Sigmoid colon (tissue), 7 donors: ENCODE results near the gene KIAA1614. TPM values are rescaled to one million over a fixed set of nuclear protein-coding genes. Genes with fewer than 3 reads are reported as not detected.
"Not testable (repeated sequence)": the region's sequence is repeated elsewhere in the genome, so short reads cannot be mapped to it uniquely, and the experiment has no call there.

ENCODE experiments used
- DNase-seq: peaks from one replicate; pipeline ENCODE4 v3.0.0-alpha.2; 2019
- H3K27ac ChIP-seq, 4 donors: fragments of 200-600 bp; sonication (generic); one replicate each; pipeline ENCODE4 v1.5.1; 2016 to 2019; ENCODE audit warnings: mild to moderate bottlenecking in 1 of 4
- H3K27me3 ChIP-seq, 3 donors: fragments of 200-600 bp; sonication (generic); one replicate each; pipeline ENCODE4 v1.5.1; 2019; ENCODE audit warnings: mild to moderate bottlenecking in 1 of 3
- H3K36me3 ChIP-seq, 4 donors: fragments of 200-600 bp; sonication (generic); one replicate each; pipeline ENCODE4 v1.5.1; 2016 to 2019
- H3K4me1 ChIP-seq, 4 donors: fragments of 200-600 bp; sonication (generic); one replicate each; pipeline ENCODE4 v1.5.1; 2017 to 2019
- H3K4me3 ChIP-seq, 4 donors: fragments of 200-600 bp; sonication (generic); one replicate each; pipeline ENCODE4 v1.5.1; 2017 to 2019; ENCODE audit warnings: mild to moderate bottlenecking in 2 of 4, moderate library complexity in 1 of 4
- H3K9me3 ChIP-seq, 4 donors: fragments of 200-600 bp in 3 of 4; sonication (generic) in 3 of 4; one replicate each; pipeline versions ENCODE4 v1.5.1 to v1.6.1; 2013 to 2019
- CTCF ChIP-seq, 4 experiments: fragments of 450-650 bp in 3 of 4; fragments of 200-600 bp in 1 of 4; IDR thresholded peaks; one replicate each; pipeline ENCODE4 v1.5.1; 2016 to 2019; ENCODE audit warnings: antibody characterized with exemption in 4 of 4, mild to moderate bottlenecking in 3 of 4, moderate library complexity in 2 of 4
- EP300 ChIP-seq, 4 donors: sonication (generic); formaldehyde crosslinking; IDR thresholded peaks; one replicate each; pipeline ENCODE4 v1.6.1; 2017; ENCODE audit warnings: antibody characterized with exemption in 4 of 4
- POLR2A ChIP-seq, 2 donors: fragments of 450-650 bp; IDR thresholded peaks; one replicate each; pipeline ENCODE4 v1.6.1; 2016; ENCODE audit warnings: antibody characterized with exemption in 2 of 2, mild to moderate bottlenecking in 2 of 2, moderate library complexity in 2 of 2
- POLR2AphosphoS5 ChIP-seq, 4 donors: sonication (generic); formaldehyde crosslinking; IDR thresholded peaks; one replicate each; pipeline ENCODE4 v1.6.1; 2017; ENCODE audit warnings: antibody characterized with exemption in 4 of 4
- WGBS, 2 donors: extraction: QIAGEN DNeasy Blood & Tissue Kit; methylation state at CpG; one replicate each; pipeline ENCODE4 v1.1.7; 2013; 5-methylcytosine and 5-hydroxymethylcytosine counted together
- intact Hi-C: fragments of 100-400 bp; cut with DNase I; formaldehyde crosslinking; loops from one replicate; pipeline ENCODE4 v1.15.1; 2023
- polyA plus RNA-seq, 3 donors: library from polyadenylated mRNA; stranded (reverse); fragments of 200-250 nt; gene quantifications; one replicate each; pipeline ENCODE4 v1.2.3, GENCODE V29; 2013
- total RNA-seq, 4 donors: library from RNA; depleted of rRNA; stranded (reverse); fragments of >200 nt; gene quantifications; one replicate each; pipeline ENCODE4 v1.1.0, GENCODE V29; 2016
- donor health status: healthy with polysubstance abuse.
- donor health status: Bipolar disorder and iron deficiency.
- donor health status: healthy.

KIAA1614 gene
- total and polyA plus RNA-seq, 7 donors = 1.2 to 14.8 (median 6.3) TPM

- 32 to 91% methylated on average over 1 of the region's 1 CpG for WGBS, 2 donors
- no peak for TF ChIP-seq CTCF (IDR thresholded peaks at IDR 0.05)
- no peak for TF ChIP-seq POLR2A (IDR thresholded peaks at IDR 0.05)
- no peak for TF ChIP-seq POLR2AphosphoS5 (IDR thresholded peaks at IDR 0.05)
- no peak for TF ChIP-seq EP300 (IDR thresholded peaks at IDR 0.05)
- intact Hi-C loops = no loop called here
Measured at GRCh38 chr1:180967558-180967957, 54.9 kb downstream of the KIAA1614 start.

GRCh38 chr1:180968834-180969233 is 56.1 kb downstream of the KIAA1614 start:
- H3K36me3 ChIP-seq, H3K27me3 ChIP-seq, intact Hi-C loops, H3K9me3 ChIP-seq, H3K27ac ChIP-seq, DNase-seq, H3K4me3 ChIP-seq: not testable (repeated sequence)
- H3K4me1 ChIP-seq = peaks cover 0 to 12% (median 6%) of the 10 kb centered on the region in 4 donors
- WGBS, 2 donors = 96 to 97% methylated on average over 8 of the region's 8 CpGs

More at GRCh38 chr1:180967558-180967957, 54.9 kb downstream of the KIAA1614 start:
- DNase-seq = no peak
- H3K27me3 ChIP-seq = no peaks in the 10 kb centered on the region
- H3K4me3 ChIP-seq = no peak overlapping the region
- H3K27ac ChIP-seq = no peak overlapping the region
- H3K9me3 ChIP-seq = no peaks in the 10 kb centered on the region
- H3K36me3 ChIP-seq = peaks cover 0 to 4% (median 0%) of the 10 kb centered on the region in 4 donors
- H3K4me1 ChIP-seq = no peaks in the 10 kb centered on the region

GRCh38 chr1:180969434-180969833 is 56.7 kb downstream of the KIAA1614 start:
- H3K4me1 ChIP-seq = peaks cover 0 to 18% (median 9%) of the 10 kb centered on the region in 4 donors
- no peak for TF ChIP-seq POLR2A (IDR thresholded peaks at IDR 0.05)
- TF ChIP-seq EP300 (IDR thresholded peaks at IDR 0.05) = no peak
- TF ChIP-seq CTCF (IDR thresholded peaks at IDR 0.05) = no peak
- TF ChIP-seq POLR2AphosphoS5 (IDR thresholded peaks at IDR 0.05) = no peak
- H3K4me3 ChIP-seq = no peak overlapping the region
- H3K36me3 ChIP-seq = peaks cover 0 to 4% (median 0%) of the 10 kb centered on the region in 4 donors
- no peak overlapping the region for H3K27ac ChIP-seq
- H3K27me3 ChIP-seq = no peaks in the 10 kb centered on the region
- intact Hi-C loops = no loop called here
- DNase-seq = no peak
- WGBS, 2 donors = 74 to 76% methylated on average over 8 of the region's 8 CpGs
- no peaks in the 10 kb centered on the region for H3K9me3 ChIP-seq

- WGBS, 2 donors = 85 to 91% methylated on average over 15 of the region's 15 CpGs
- Histone ChIP-seq H3K36me3 (peaks cover 0 to 7% (median 0%) of the 10 kb centered on the region in 4 donors), H3K4me3 (no peak overlapping the region), H3K27ac (no peak overlapping the region), H3K4me1 (peaks cover 0 to 21% (median 9%) of the 10 kb centered on the region in 4 donors), H3K27me3 (no peaks in the 10 kb centered on the region), H3K9me3 (no peaks in the 10 kb centered on the region)
- no peak for DNase-seq
- TF ChIP-seq EP300 (IDR thresholded peaks at IDR 0.05) (no peak), POLR2AphosphoS5 (IDR thresholded peaks at IDR 0.05) (no peak), POLR2A (IDR thresholded peaks at IDR 0.05) (no peak), CTCF (IDR thresholded peaks at IDR 0.05) (no peak)
- intact Hi-C loops = no loop called here
Measured at GRCh38 chr1:180970333-180971079, 57.8 kb downstream of the KIAA1614 start.

- Histone ChIP-seq H3K27ac (no peak overlapping the region), H3K4me3 (no peak overlapping the region), H3K9me3 (no peaks in the 10 kb centered on the region), H3K36me3 (peaks cover 0 to 17% (median 3%) of the 10 kb centered on the region in 4 donors), H3K4me1 (peaks cover 0 to 21% (median 9%) of the 10 kb centered on the region in 4 donors), H3K27me3 (no peaks in the 10 kb centered on the region)
- 98% methylated on average over 8 of the region's 8 CpGs for WGBS, 2 donors
- DNase-seq = no peak
- TF ChIP-seq CTCF (IDR thresholded peaks at IDR 0.05) = no peak
- TF ChIP-seq POLR2A (IDR thresholded peaks at IDR 0.05) = no peak
- TF ChIP-seq EP300 (IDR thresholded peaks at IDR 0.05) = no peak
- TF ChIP-seq POLR2AphosphoS5 (IDR thresholded peaks at IDR 0.05) = no peak
- intact Hi-C loops = no loop called here
Measured at GRCh38 chr1:180971273-180971997, 58.7 kb downstream of the KIAA1614 start.
